H1 (cell line): ENCODE results near the gene THBS3. TPM values are rescaled to one million over a fixed set of nuclear protein-coding genes. Genes with fewer than 3 reads are reported as not detected.

ENCODE experiments used
- CTCF ChIA-PET: fragments of 300-600 bp; sonication (Branson Sonifier 250); formaldehyde crosslinking; loops from one replicate; lab custom pipeline; 2021; ENCODE audit not compliant: partially characterized antibody; lab: Charles Lee
- POLR2A ChIA-PET: fragments of 300-600 bp; sonication (Branson Sonifier 250); formaldehyde crosslinking; loops from one replicate; lab custom pipeline; 2021; ENCODE audit warnings: inconsistent platforms; ENCODE audit not compliant: partially characterized antibody; lab: Charles Lee
- DNase-seq, 2 experiments: peaks; one replicate each; pipeline versions ENCODE4 v3.0.0 to v3.0.0-alpha.2; 2010 to 2022; ENCODE audit warnings: low spot score in 2 of 2, low read depth in 1 of 2, mixed read lengths in 1 of 2
- FAIRE-seq: peaks from 2 replicates; lab custom pipeline; 2011; peaks lifted over from hg19 to GRCh38; lab: Jason Lieb, UNC
- H2AFZ ChIP-seq: 2 replicates; pipeline ENCODE4 v1.8.1; 2012; ENCODE audit warnings: low read length, inconsistent platforms
- H2AK5ac ChIP-seq: 2 replicates; pipeline ENCODE4 v1.6.1; 2013; ENCODE audit warnings: low read depth, low read length
- H2BK120ac ChIP-seq: replicated peaks from 2 replicates; pipeline ENCODE3; 2013; ENCODE audit warnings: low read depth, low read length, inconsistent platforms
- H2BK12ac ChIP-seq: 2 replicates; pipeline ENCODE4 v1.6.1; 2013; ENCODE audit warnings: low read depth, low read length
- H2BK15ac ChIP-seq: 2 replicates; pipeline ENCODE4 v1.6.1; 2013; ENCODE audit warnings: low read length
- H2BK20ac ChIP-seq: 2 replicates; pipeline ENCODE4 v1.6.1; 2013; ENCODE audit warnings: low read length
- H2BK5ac ChIP-seq: 2 replicates; pipeline ENCODE4 v1.6.1; 2013; ENCODE audit warnings: low read depth, low read length
- H3K14ac ChIP-seq: 2 replicates; pipeline ENCODE4 v1.6.1; 2013; ENCODE audit warnings: inconsistent platforms; ENCODE audit not compliant: insufficient read length
- H3K18ac ChIP-seq: 2 replicates; pipeline ENCODE4 v1.6.1; 2013; ENCODE audit warnings: low read length; ENCODE audit errors: extremely low read depth
- H3K23ac ChIP-seq: 2 replicates; pipeline ENCODE4 v1.6.1; 2013; ENCODE audit warnings: inconsistent platforms; ENCODE audit not compliant: insufficient read length
- H3K23me2 ChIP-seq: 2 replicates; pipeline ENCODE4 v1.6.1; 2013; ENCODE audit warnings: low read depth, low read length
- H3K27ac ChIP-seq: 2 replicates; pipeline ENCODE4 v1.6.1; 2011; ENCODE audit warnings: low read depth, low read length, inconsistent platforms
- H3K27me3 ChIP-seq, 4 experiments: replicated peaks in 1 of 4; 1 replicate in 1 of 4; 2 replicates in 3 of 4; pipeline versions ENCODE4 v1.6.1 to v1.8.1; 2011 to 2013; ENCODE audit warnings: low read length in 3 of 4, mild to moderate bottlenecking in 3 of 4, inconsistent platforms in 2 of 4, mixed read lengths in 2 of 4, moderate library complexity in 1 of 4; ENCODE audit not compliant: control insufficient read depth in 3 of 4, insufficient read depth in 3 of 4; ENCODE audit errors: extremely low read depth in 1 of 4
- H3K36me3 ChIP-seq, 4 experiments: 2 replicates each; pipeline versions ENCODE4 v1.6.1 to v1.8.1; 2011 to 2013; ENCODE audit warnings: mild to moderate bottlenecking in 4 of 4, low read length in 3 of 4, moderate library complexity in 2 of 4, control low read depth in 1 of 4, inconsistent platforms in 1 of 4; ENCODE audit not compliant: insufficient read depth in 4 of 4, control insufficient read depth in 2 of 4
- H3K4ac ChIP-seq: replicated peaks from 2 replicates; pipeline ENCODE3; 2013; ENCODE audit warnings: low read length, low read depth, mixed read lengths, inconsistent platforms; ENCODE audit not compliant: insufficient read length
- H3K4me1 ChIP-seq, 4 experiments: replicated peaks in 1 of 4; 1 replicate in 1 of 4; 2 replicates in 3 of 4; pipeline versions ENCODE4 v1.6.1 to v1.8.1; 2011 to 2013; ENCODE audit warnings: low read length in 3 of 4, inconsistent platforms in 2 of 4, mixed read lengths in 1 of 4; ENCODE audit not compliant: insufficient read depth in 4 of 4, control insufficient read depth in 3 of 4
- H3K4me2 ChIP-seq, 2 experiments: 2 replicates each; pipeline versions ENCODE4 v1.6.1 to v1.8.1; 2011 to 2013; ENCODE audit warnings: low read depth in 2 of 2, low read length in 2 of 2, control low read depth in 1 of 2, inconsistent platforms in 1 of 2, mild to moderate bottlenecking in 1 of 2; ENCODE audit not compliant: insufficient read depth in 1 of 2
- H3K4me3 ChIP-seq, 4 experiments: fragments of 200-600, 300-600 bp in 1 of 4; sonication (generic), shearing (Covaris generic), sonication (Bioruptor Twin) in 1 of 4; 2 replicates each; pipeline versions ENCODE4 v1.5.1 to v1.8.1; 2011 to 2016; ENCODE audit warnings: low read length in 4 of 4, low read depth in 3 of 4, control low read depth in 2 of 4, inconsistent platforms in 2 of 4, mild to moderate bottlenecking in 2 of 4, mixed read lengths in 1 of 4, moderate library complexity in 1 of 4; ENCODE audit not compliant: insufficient read depth in 2 of 4; ENCODE audit errors: extremely low read depth in 1 of 4
- H3K56ac ChIP-seq: replicated peaks from 2 replicates; pipeline ENCODE3; 2013; ENCODE audit warnings: low read depth, mild to moderate bottlenecking, mixed read lengths, low read length, inconsistent platforms; ENCODE audit not compliant: insufficient read length
- H3K79me1 ChIP-seq: 2 replicates; pipeline ENCODE4 v1.6.1; 2013; ENCODE audit warnings: low read depth, low read length, control low read depth
- H3K79me2 ChIP-seq, 2 experiments: 2 replicates each; pipeline versions ENCODE4 v1.6.1 to v1.8.1; 2012 to 2013; ENCODE audit warnings: low read length in 2 of 2, mild to moderate bottlenecking in 2 of 2, inconsistent platforms in 1 of 2; ENCODE audit not compliant: insufficient read depth in 2 of 2, control insufficient read depth in 1 of 2
- H3K9ac ChIP-seq, 4 experiments: replicated peaks in 1 of 4; 1 replicate in 1 of 4; 2 replicates in 3 of 4; pipeline versions ENCODE4 v1.6.1 to v1.8.1; 2011 to 2013; ENCODE audit warnings: low read depth in 3 of 4, low read length in 3 of 4, control low read depth in 2 of 4, mild to moderate bottlenecking in 2 of 4, moderate library complexity in 2 of 4, inconsistent platforms in 1 of 4; ENCODE audit errors: extremely low read depth in 1 of 4
- H3K9me3 ChIP-seq, 2 experiments: 2 replicates each; pipeline versions ENCODE4 v1.6.1 to v1.8.1; 2012 to 2013; ENCODE audit warnings: mild to moderate bottlenecking in 2 of 2, moderate library complexity in 2 of 2, control low read depth in 1 of 2, inconsistent platforms in 1 of 2, low read depth in 1 of 2, low read length in 1 of 2, mixed read lengths in 1 of 2; ENCODE audit not compliant: insufficient read depth in 2 of 2
- H4K20me1 ChIP-seq, 2 experiments: replicated peaks in 1 of 2; 2 replicates each; pipeline versions ENCODE3 to v1.8.1; 2011 to 2013; ENCODE audit warnings: inconsistent platforms in 2 of 2, low read length in 2 of 2, mild to moderate bottlenecking in 1 of 2; ENCODE audit not compliant: insufficient read depth in 2 of 2, control insufficient read depth in 1 of 2
- H4K5ac ChIP-seq: 2 replicates; pipeline ENCODE4 v1.6.1; 2013; ENCODE audit warnings: low read length, low read depth, mixed read lengths, inconsistent platforms; ENCODE audit not compliant: insufficient read length
- H4K8ac ChIP-seq: 2 replicates; pipeline ENCODE4 v1.8.0; 2013; ENCODE audit warnings: mild to moderate bottlenecking, moderate library complexity, low read length, inconsistent platforms; ENCODE audit not compliant: insufficient read depth; ENCODE audit errors: extremely low read depth
- H4K91ac ChIP-seq: replicated peaks from 2 replicates; pipeline ENCODE3; 2013; ENCODE audit warnings: low read length, mixed read lengths, inconsistent platforms; ENCODE audit not compliant: insufficient read length
- BACH1 ChIP-seq: IDR thresholded peaks from 2 replicates; pipeline ENCODE4 v1.6.1; 2012; ENCODE audit warnings: low read length, improper control_type of control experiment
- CREB1 ChIP-seq: IDR thresholded peaks from 2 replicates; pipeline ENCODE4 v1.6.1; 2012; ENCODE audit warnings: inconsistent platforms
- RBBP5 ChIP-seq: IDR thresholded peaks from 2 replicates; pipeline ENCODE4 v1.7.1; 2012; ENCODE audit warnings: low read depth, mild to moderate bottlenecking, inconsistent platforms, low read length, moderate library complexity, borderline replicate concordance
- WGBS, 2 experiments: shearing (Covaris generic) in 1 of 2; methylation state at CpG; one replicate each; pipeline versions ENCODE4 v1.1.6 to v1.1.7; 2013 to 2015; ENCODE audit warnings: low lambda C conversion rate in 2 of 2, mixed read lengths in 2 of 2, inconsistent platforms in 1 of 2, low coverage in 1 of 2, missing lambda C conversion rate in 1 of 2; ENCODE audit not compliant: insufficient replicate concordance in 2 of 2, insufficient coverage in 1 of 2, insufficient read length in 1 of 2; ENCODE audit errors: extremely low coverage in 1 of 2, missing lambda C conversion rate in 1 of 2; 5-methylcytosine and 5-hydroxymethylcytosine counted together
- polyA plus RNA-seq, 7 experiments: library from polyadenylated mRNA; depleted of rRNA in 3 of 7; stranded (reverse) in 5 of 7; unstranded in 2 of 7; fragments of >200 nt in 5 of 7; fragments of 200-250 nt in 2 of 7; gene quantifications; 1 replicate in 5 of 7; 2 replicates in 1 of 7; 4 replicates in 1 of 7; pipeline versions ENCODE4 v1.2.1 to v1.2.3, GENCODE V29; 2011 to 2013; ENCODE audit warnings: missing spikeins in 2 of 7, mixed read lengths in 2 of 7
- total RNA-seq: library from RNA; stranded (reverse); fragmentation: NEBNext Ultra II Directional; extraction: Animal tissue kit (Norgen Biotek cat#: 25700); gene quantifications from 2 replicates; pipeline ENCODE4 v1.2.1, GENCODE V29; 2021

The THBS3 gene
- total and polyA plus RNA-seq, 2 of the 8 experiments (the other 6 are each of a cell fraction or from before 2014, with no cell fraction given), result 3.0 to 3.5 TPM

- no peak overlapping the region for H4K91ac ChIP-seq
- H2AFZ ChIP-seq, result no peak overlapping the region
- POLR2A ChIA-PET, result interaction anchor here (0.9 to 7.1 kb wide), 9 partner anchors 13 to 54 kb away, joined by 3 to 48 read pairs (median 4); partner anchors contain the start of genes CLK2, MTX1 and SCAMP3
- no peak overlapping the region for H4K5ac ChIP-seq
- no peak overlapping the region for H2BK15ac ChIP-seq
- H3K79me2 ChIP-seq, result no peaks in the 10 kb centered on the region
- peaks cover 0 to 14% (median 4%) of the 10 kb centered on the region in 4 experiments; a peak in 2 of 7 replicates for H3K27me3 ChIP-seq
- DNase-seq (no peak), FAIRE-seq (no peak)
- no peak overlapping the region for H3K14ac ChIP-seq
- H4K20me1 ChIP-seq, result peaks cover 0 to 5% of the 10 kb centered on the region in 2 experiments
- no peak overlapping the region for H2BK12ac ChIP-seq
- no peak overlapping the region for H3K23ac ChIP-seq
- H3K79me1 ChIP-seq, result no peaks in the 10 kb centered on the region
- WGBS, 2 experiments, result 95% methylated on average over 18 of the region's 26 CpGs; no CpG with 5 or more reads in 1 of the 2 experiments
- TF ChIP-seq BACH1 (no peak), RBBP5 (no peak), CREB1 (no peak)
- no peak overlapping the region for H2BK120ac ChIP-seq
- no peak overlapping the region for H3K4me2 ChIP-seq
- no peak overlapping the region; the same call in 1 of the 2 replicates for H4K8ac ChIP-seq
- H3K4me3 ChIP-seq, result no peak overlapping the region
- peaks cover 0 to 5% (median 2%) of the 10 kb centered on the region in 4 experiments; a peak in 3 of 7 replicates for H3K4me1 ChIP-seq
- H3K4ac ChIP-seq, result no peak overlapping the region
- peaks cover 0 to 9% (median 2%) of the 10 kb centered on the region in 4 experiments; a peak in 2 of 8 replicates for H3K36me3 ChIP-seq
- H3K9me3 ChIP-seq, result no peaks in the 10 kb centered on the region
- no peak overlapping the region for H3K27ac ChIP-seq
- no peak overlapping the region for H3K18ac ChIP-seq
- H3K9ac ChIP-seq, result no peak overlapping the region
- no peak overlapping the region for H2AK5ac ChIP-seq
- no peak overlapping the region for H3K56ac ChIP-seq
- H3K23me2 ChIP-seq, result peaks cover 5% of the 10 kb centered on the region; the same call in 1 of the 2 replicates
- H2BK20ac ChIP-seq, result no peak overlapping the region
- CTCF ChIA-PET, result interaction anchor here (0.6 to 15.2 kb wide), 17 partner anchors 7 to 858 kb away, joined by 3 to 227 read pairs (median 3); partner anchors contain the start of genes FDPS and RUSC1
- no peak overlapping the region for H2BK5ac ChIP-seq
Measured at GRCh38 chr1:155247667-155248553, 40.2 kb upstream of the THBS3 start.
